GM12878 (cell line): ENCODE measurements around the gene TESMIN. TPM values are rescaled to one million over a fixed set of nuclear protein-coding genes. Genes with fewer than 3 reads are reported as not detected.

Experiments used
- ATAC-seq: fragments of 200-7000 bp; cut with Tn5 transposase; 3 replicates; pipeline ENCODE4 v1.9.1; 2020; ENCODE audit warnings: mild to moderate bottlenecking, moderate library complexity
- BruUV-seq: library from RNA; stranded (reverse); fragments of 400-500 nt; replicated peaks from 2 replicates; lab custom pipeline; 2021; lab: Mats Ljungman, UMichigan
- CTCF ChIA-PET: fragments of 300-600 bp; sonication (Branson Sonifier 250); formaldehyde crosslinking; extraction: SDS; loops from one replicate; lab custom pipeline; 2021; ENCODE audit warnings: inconsistent platforms; lab: Yijun Ruan, JAX
- POLR2A ChIA-PET: fragments of 350-600 bp; formaldehyde crosslinking; extraction: SDS; loops from one replicate; lab custom pipeline; 2021; ENCODE audit warnings: inconsistent platforms; lab: Charles Lee
- RAD21 ChIA-PET: fragments of 300-600 bp; sonication (Branson Sonifier 250); formaldehyde crosslinking; loops from one replicate; lab custom pipeline; 2023; ENCODE audit warnings: antibody characterized with exemption; ENCODE audit not compliant: unreplicated experiment; lab: Charles Lee
- SMC1A ChIA-PET: fragments of 300-600 bp; sonication (Branson Sonifier 250); formaldehyde crosslinking; loops from one replicate; lab custom pipeline; 2023; ENCODE audit not compliant: unreplicated experiment, uncharacterized antibody; lab: Charles Lee
- DNase-seq: peaks from one replicate; pipeline ENCODE4 v3.0.0-alpha.2; 2011; ENCODE audit warnings: low read depth, low spot score
- FAIRE-seq: peaks from 3 replicates; lab custom pipeline; 2011; peaks lifted over from hg19 to GRCh38; lab: Jason Lieb, UNC
- H2AFZ ChIP-seq: 2 replicates; pipeline ENCODE4 v1.6.0; 2011; ENCODE audit warnings: low read depth, low read length, control low read depth; ENCODE audit not compliant: control insufficient read depth
- H3K27ac ChIP-seq: 2 replicates; pipeline ENCODE4 v1.5.1; 2011; ENCODE audit warnings: control low read depth; ENCODE audit not compliant: control insufficient read depth, insufficient read depth
- H3K27me3 ChIP-seq, 2 experiments: replicated peaks in 1 of 2; 2 replicates each; pipeline versions ENCODE4 v1.6.0 to v1.6.1; 2011; ENCODE audit warnings: low read length in 1 of 2; ENCODE audit not compliant: control insufficient read depth in 2 of 2, insufficient read depth in 2 of 2
- H3K36me3 ChIP-seq, 2 experiments: 2 replicates each; pipeline ENCODE4 v1.5.1; 2011; ENCODE audit warnings: low read length in 1 of 2; ENCODE audit not compliant: control insufficient read depth in 2 of 2, insufficient read depth in 2 of 2
- H3K4me1 ChIP-seq: 2 replicates; pipeline ENCODE4 v1.6.1; 2011; ENCODE audit warnings: mild to moderate bottlenecking, low read length, moderate library complexity, mixed read lengths; ENCODE audit not compliant: control insufficient read depth, insufficient read depth
- H3K4me2 ChIP-seq: 2 replicates; pipeline ENCODE4 v1.6.0; 2011; ENCODE audit warnings: control low read depth; ENCODE audit not compliant: control insufficient read depth, insufficient read depth
- H3K4me3 ChIP-seq: fragments of 200-600 bp; sonication (generic); 2 replicates; pipeline ENCODE4 v1.5.1; 2016
- H3K79me2 ChIP-seq: 2 replicates; pipeline ENCODE4 v1.6.0; 2011; ENCODE audit warnings: low read length; ENCODE audit not compliant: control insufficient read depth, insufficient read depth
- H3K9ac ChIP-seq: 2 replicates; pipeline ENCODE4 v1.8.0; 2011; ENCODE audit warnings: low read length, control low read depth, mixed read lengths; ENCODE audit not compliant: control insufficient read depth, insufficient read depth
- H3K9me3 ChIP-seq: replicated peaks from 3 replicates; pipeline ENCODE4 v1.5.1; 2011; ENCODE audit warnings: mild to moderate bottlenecking, low read length; ENCODE audit not compliant: control insufficient read depth, insufficient read depth
- H4K20me1 ChIP-seq: 2 replicates; pipeline ENCODE4 v1.6.0; 2011; ENCODE audit not compliant: control insufficient read depth, insufficient read depth
- BCLAF1 ChIP-seq: fragments of 450-650 bp; IDR thresholded peaks from 2 replicates; pipeline ENCODE4 v1.6.1; 2017; ENCODE audit warnings: antibody characterized with exemption, mild to moderate bottlenecking, moderate library complexity
- BMI1 ChIP-seq: fragments of 450-650 bp; IDR thresholded peaks from 2 replicates; pipeline ENCODE4 v1.6.1; 2016; ENCODE audit warnings: mild to moderate bottlenecking, moderate library complexity, borderline replicate concordance
- E2F4 ChIP-seq: IDR thresholded peaks from 2 replicates; pipeline ENCODE4 v1.6.1; 2012; ENCODE audit warnings: low read depth, low read length, improper control_type of control experiment
- EP300 ChIP-seq, 2 experiments: fragments of 150-350 bp in 1 of 2; IDR thresholded peaks; 2 replicates each; pipeline ENCODE4 v1.6.1; 2011 to 2012; ENCODE audit warnings: low read depth in 2 of 2, low read length in 2 of 2, borderline replicate concordance in 1 of 2, improper control_type of control experiment in 1 of 2, inconsistent platforms in 1 of 2; ENCODE audit not compliant: control insufficient read depth in 1 of 2
- FOS ChIP-seq: IDR thresholded peaks from 3 replicates; pipeline ENCODE4 v1.6.1; 2011; ENCODE audit warnings: borderline replicate concordance; ENCODE audit not compliant: insufficient read length; ENCODE audit errors: extremely low read depth
- HDAC2 ChIP-seq: fragments of 200-600 bp; sonication (generic); IDR thresholded peaks from 2 replicates; pipeline ENCODE4 v1.6.1; 2017
- IKZF2 ChIP-seq, 2 experiments: fragments of 450-650 bp; IDR thresholded peaks; 2 replicates each; pipeline ENCODE4 v1.6.1; 2017; ENCODE audit warnings: mild to moderate bottlenecking in 2 of 2, moderate library complexity in 2 of 2
- JUNB ChIP-seq: IDR thresholded peaks from 2 replicates; pipeline ENCODE4 v1.6.1; 2016; ENCODE audit warnings: antibody characterized with exemption, mild to moderate bottlenecking
- KAT2A ChIP-seq: conservative IDR thresholded peaks from 2 replicates; pipeline ENCODE4 v1.6.1; 2011; ENCODE audit warnings: low read depth, low read length; ENCODE audit not compliant: control insufficient read depth
- MYB ChIP-seq: fragments of 150-350 bp; IDR thresholded peaks from 2 replicates; pipeline ENCODE4 v1.6.1; 2014; ENCODE audit warnings: mild to moderate bottlenecking, low read depth, low read length, borderline replicate concordance
- RELB ChIP-seq: fragments of 450-650 bp; IDR thresholded peaks from 2 replicates; pipeline ENCODE4 v1.6.1; 2017; ENCODE audit warnings: low read depth, mild to moderate bottlenecking, moderate library complexity
- SMAD5 ChIP-seq: IDR thresholded peaks from 2 replicates; pipeline ENCODE4 v1.6.1; 2016; ENCODE audit warnings: antibody characterized with exemption, low read depth
- ZNF24 ChIP-seq: fragments of 450-650 bp; IDR thresholded peaks from 2 replicates; pipeline ENCODE4 v1.6.1; 2017; ENCODE audit warnings: antibody characterized with exemption, mild to moderate bottlenecking
- WGBS: methylation state at CpG from one replicate; pipeline ENCODE4 v1.1.6; 2016; ENCODE audit warnings: low lambda C conversion rate; ENCODE audit not compliant: insufficient replicate concordance, insufficient coverage; ENCODE audit errors: missing lambda C conversion rate; 5-methylcytosine and 5-hydroxymethylcytosine counted together
- in situ Hi-C: fragments of 300-500 bp; cut with MboI; formaldehyde crosslinking; loops from 9 replicates; pipeline ENCODE4 v1.14.3; 2018; ENCODE audit warnings: mixed read lengths
- intact Hi-C: fragments of 100-400 bp; cut with micrococcal nuclease; formaldehyde crosslinking; loops from one replicate; pipeline ENCODE4 v1.14.2; 2022; ENCODE audit not compliant: unreplicated experiment
- polyA plus RNA-seq, 11 experiments: library from polyadenylated mRNA; depleted of rRNA in 4 of 11; unstranded in 6 of 11; stranded (reverse) in 5 of 11; fragments of >200 nt; fragmentation: Nextera tagmentation in 4 of 11; fragmentation: Illumina TruSeq in 1 of 11; extraction: Ambion mirVana in 4 of 11; extraction: Trizol in 1 of 11; gene quantifications; 1 replicate in 1 of 11; 2 replicates in 10 of 11; pipeline versions ENCODE4 v1.2.1 to v1.2.3, GENCODE V29; 2011 to 2016; ENCODE audit warnings: inconsistent platforms in 2 of 11, missing spikeins in 2 of 11, low read depth in 1 of 11
- total RNA-seq, 4 experiments: library from RNA; depleted of rRNA in 3 of 4; stranded (reverse); fragments of >200 nt in 3 of 4; fragmentation: Illumina TruSeq in 1 of 4; extraction: Trizol in 1 of 4; gene quantifications; 2 replicates each; pipeline versions ENCODE4 v1.2.1 to v1.2.3, GENCODE V29; 2013 to 2021

Gene TESMIN
- total and polyA plus RNA-seq, 10 of the 15 experiments (the other 5 are each of a cell fraction or from before 2014, with no cell fraction given), result 0.31 to 3.4 (median 1.2) TPM; not detected in 1

- TF ChIP-seq IKZF2 (IDR thresholded peaks at IDR 0.05) (no peak), SMAD5 (no peak)
Observed at GRCh38 chr11:68663482-68664010, 87.8 kb downstream of the TESMIN start (continued).

DNA sequence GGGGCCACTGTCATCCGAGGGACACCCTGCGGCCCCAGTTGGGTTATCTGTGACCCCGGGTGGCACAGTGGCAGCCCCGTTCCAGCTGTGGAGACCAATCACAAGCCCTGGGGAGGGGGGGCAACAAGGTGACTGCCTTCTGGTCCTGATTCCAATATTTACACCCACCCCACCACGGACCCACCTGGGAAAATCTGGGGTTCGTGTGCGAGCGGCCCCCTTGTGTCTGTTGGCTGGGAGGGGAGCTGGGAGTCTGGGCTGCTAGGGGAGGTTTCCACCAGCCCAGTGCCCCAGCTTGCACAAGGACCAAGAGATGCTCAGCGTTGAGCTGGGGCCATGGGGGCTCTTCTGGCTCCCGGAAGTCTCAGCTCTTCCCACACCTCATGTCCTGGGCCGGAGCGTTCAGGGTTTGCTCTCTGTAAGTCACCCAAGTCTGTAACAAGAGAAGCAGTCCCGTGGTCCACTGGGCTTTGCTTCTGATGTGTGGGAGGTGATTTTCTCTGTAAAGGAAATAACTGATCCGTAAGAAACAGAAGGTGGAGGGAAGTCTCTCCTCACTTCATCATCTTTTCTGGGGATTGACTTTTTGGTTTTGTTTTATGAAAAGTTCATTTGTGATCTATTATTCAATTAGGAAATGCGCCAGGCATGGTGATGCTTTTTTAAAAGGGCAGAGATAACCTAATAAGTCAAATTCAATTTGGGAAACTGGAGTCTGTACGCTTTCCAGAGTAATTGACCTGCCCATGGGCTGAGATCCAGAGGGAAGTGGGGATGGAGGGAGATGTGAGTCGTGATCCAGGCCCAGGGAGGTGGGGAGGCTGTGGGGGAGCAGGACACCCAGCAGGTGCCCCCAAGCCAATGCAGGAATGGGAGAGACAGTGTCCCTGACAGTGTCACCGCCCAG lies 89.4 kb downstream of the TESMIN start:
- Histone ChIP-seq H3K9me3 (no peaks in the 10 kb centered on the region; the same call in 2 of the 3 replicates), H3K4me3 (no peak overlapping the region), H3K4me2 (no peak overlapping the region), H3K9ac (no peak overlapping the region), H3K27ac (no peak overlapping the region), H2AFZ (no peak overlapping the region), H3K36me3 (no peaks in the 10 kb centered on the region), H3K79me2 (no peaks in the 10 kb centered on the region)
- WGBS, result 17% methylated on average over 18 of the region's 18 CpGs
- no peak for FAIRE-seq
- ChIA-PET POLR2A (no interaction called here), RAD21 (no interaction called here), SMC1A (no interaction called here), CTCF (no interaction called here)
- DNase-seq, result no peak
- ATAC-seq, result no peak
- intact Hi-C loops (no loop called here), in situ Hi-C loops (no loop called here)
- no TSS peak for BruUV-seq
- TF ChIP-seq HDAC2 (no peak), BMI1 (no peak), JUNB (no peak), E2F4 (no peak), BCLAF1 (no peak), KAT2A (no peak), MYB (no peak), EP300 (IDR thresholded peaks at IDR 0.05; ENCODE audit: borderline replicate concordance in 1 of 2, control insufficient read depth in 1 of 2, low read depth in 2 of 2, low read length in 2 of 2) (no peak), FOS (no peak), ZNF24 (no peak), RELB (no peak)
- TF ChIP-seq, all 136 proteins: peak for 0
- no peaks in the 10 kb centered on the region for H3K4me1 ChIP-seq
- no peaks in the 10 kb centered on the region; a peak in 2 of 4 replicates for H3K27me3 ChIP-seq
- H4K20me1 ChIP-seq, result no peaks in the 10 kb centered on the region
